HG02840 (cell line): ENCODE data around the gene DUSP9.

Source experiments
- ATAC-seq: cut with Tn5 transposase; IDR thresholded peaks from one replicate; pipeline ENCODE4 v1.9.1; 2021; ENCODE audit warnings: mild to moderate bottlenecking, moderate library complexity, moderate number of reproducible peaks; ENCODE audit not compliant: unreplicated experiment, low FRiP score

The DUSP9 gene

GRCh38 chrX:153645921-153646488 lies 998 bp upstream of the DUSP9 start:
- no peak for ATAC-seq

- ATAC-seq = no peak
Observed at GRCh38 chrX:153647461-153648357, 706 bp downstream of the DUSP9 start.

GRCh38 chrX:153648358-153649177 lies 1.6 kb downstream of the DUSP9 start:
- no peak for ATAC-seq

- no peak for ATAC-seq
Observed at GRCh38 chrX:153649178-153649914, 2.3 kb downstream of the DUSP9 start.

- no peak for ATAC-seq
Observed at GRCh38 chrX:153649915-153650782, 3.1 kb downstream of the DUSP9 start.

- ATAC-seq = no peak
Observed at GRCh38 chrX:153650959-153651358, 4.0 kb downstream of the DUSP9 start.

- no peak for ATAC-seq
Observed at GRCh38 chrX:153651540-153652079, 4.6 kb downstream of the DUSP9 start.

GRCh38 chrX:153653556-153653955 lies 6.6 kb downstream of the DUSP9 start:
- no peak for ATAC-seq

- no peak for ATAC-seq
Observed at GRCh38 chrX:153657161-153657560, 10.2 kb downstream of the DUSP9 start.

- ATAC-seq = no peak
Observed at GRCh38 chrX:153659268-153659667, 12.3 kb downstream of the DUSP9 start.

GRCh38 chrX:153662266-153662665 lies 15.3 kb downstream of the DUSP9 start:
- ATAC-seq = no peak

- ATAC-seq = no peak
Observed at GRCh38 chrX:153665726-153666306, 18.8 kb downstream of the DUSP9 start.

- no peak for ATAC-seq
Observed at GRCh38 chrX:153667281-153667955, 20.4 kb downstream of the DUSP9 start.

- no peak for ATAC-seq
Observed at GRCh38 chrX:153667956-153668396, 21.0 kb downstream of the DUSP9 start.

- no peak for ATAC-seq
Observed at GRCh38 chrX:153668423-153669173, 21.6 kb downstream of the DUSP9 start.

- ATAC-seq = no peak
Observed at GRCh38 chrX:153669174-153669890, 22.3 kb downstream of the DUSP9 start.
